ENCODE measurements around the gene DNAH9. TPM values are rescaled to one million over a fixed set of nuclear protein-coding genes. Genes with fewer than 3 reads are reported as not detected.

Gene DNAH9
- total RNA-seq, 4 donors from 2014 or later, result not detected

GRCh38 chr17:11780621-11781020 lies 182.4 kb downstream of the DNAH9 start:
- intact Hi-C loops (cut with DNase I; ENCODE audit: low total_unique reads) (no loop called here), in situ Hi-C loops (cut with MboI; ENCODE audit: low sequenced_read_pairs in 4 of 4) (no loop called here)
- Histone ChIP-seq H3K36me3 (no peaks in the 10 kb centered on the region), H3K9me3 (no peaks in the 10 kb centered on the region), H3K27ac (no peak overlapping the region), H3K4me3 (no peak overlapping the region), H3K27me3 (no peaks in the 10 kb centered on the region), H3K4me1 (no peaks in the 10 kb centered on the region)
- no peak for TF ChIP-seq CTCF (IDR thresholded peaks at IDR 0.05 in 4 of 5, conservative IDR thresholded peaks at IDR 0.05 in 1 of 5)
- no peak for DNase-seq
- ATAC-seq, result no peak

- H3K27me3 ChIP-seq, result no peaks in the 10 kb centered on the region
- DNase-seq, result no peak
- H3K9me3 ChIP-seq, result no peaks in the 10 kb centered on the region
- H3K4me1 ChIP-seq, result no peaks in the 10 kb centered on the region
- no peak for ATAC-seq
- no peak overlapping the region for H3K27ac ChIP-seq
- intact Hi-C loops (cut with DNase I; ENCODE audit: low total_unique reads), result no loop called here
- H3K36me3 ChIP-seq, result no peaks in the 10 kb centered on the region
- no peak overlapping the region for H3K4me3 ChIP-seq
- TF ChIP-seq POLR2A (IDR thresholded peaks at IDR 0.05), result no peak
- no peak for TF ChIP-seq CTCF (IDR thresholded peaks at IDR 0.05 in 4 of 5, conservative IDR thresholded peaks at IDR 0.05 in 1 of 5)
- in situ Hi-C loops (cut with MboI; ENCODE audit: low sequenced_read_pairs in 4 of 4), result no loop called here
Measured at GRCh38 chr17:11786711-11787438, 188.6 kb downstream of the DNAH9 start.

- ATAC-seq, result no peak
- TF ChIP-seq CTCF (IDR thresholded peaks at IDR 0.05 in 4 of 5, conservative IDR thresholded peaks at IDR 0.05 in 1 of 5) (no peak), POLR2A (IDR thresholded peaks at IDR 0.05) (no peak)
- DNase-seq, result no peak
- intact Hi-C loops (cut with DNase I; ENCODE audit: low total_unique reads) (no loop called here), in situ Hi-C loops (cut with MboI; ENCODE audit: low sequenced_read_pairs in 4 of 4) (no loop called here)
- H3K27ac ChIP-seq, result no peak overlapping the region
- H3K9me3 ChIP-seq, result no peaks in the 10 kb centered on the region
- no peak overlapping the region for H3K4me3 ChIP-seq
- H3K36me3 ChIP-seq, result no peaks in the 10 kb centered on the region
- no peaks in the 10 kb centered on the region for H3K4me1 ChIP-seq
- no peaks in the 10 kb centered on the region for H3K27me3 ChIP-seq
Measured at GRCh38 chr17:11795906-11796305, 197.6 kb downstream of the DNAH9 start.

- no peaks in the 10 kb centered on the region for H3K4me1 ChIP-seq
- H3K27me3 ChIP-seq, result no peaks in the 10 kb centered on the region
- no peaks in the 10 kb centered on the region for H3K36me3 ChIP-seq
- no peak for DNase-seq
- no peaks in the 10 kb centered on the region for H3K9me3 ChIP-seq
- no peak overlapping the region for H3K4me3 ChIP-seq
- intact Hi-C loops (cut with DNase I; ENCODE audit: low total_unique reads), result no loop called here
- H3K27ac ChIP-seq, result no peak overlapping the region
- TF ChIP-seq CTCF (IDR thresholded peaks at IDR 0.05 in 4 of 5, conservative IDR thresholded peaks at IDR 0.05 in 1 of 5) (no peak), POLR2A (IDR thresholded peaks at IDR 0.05) (no peak)
- in situ Hi-C loops (cut with MboI; ENCODE audit: low sequenced_read_pairs in 4 of 4), result no loop called here
- ATAC-seq, result no peak
Measured at GRCh38 chr17:11797803-11798202, 199.5 kb downstream of the DNAH9 start.

All from gastrocnemius medialis (tissue), 4 donors.